ENCODE data around the gene RAE1. TPM values are rescaled to one million over a fixed set of nuclear protein-coding genes. Genes with fewer than 3 reads are reported as not detected.
"Not testable (repeated sequence)": the region's sequence is repeated elsewhere in the genome, so short reads cannot be mapped to it uniquely, and the experiment has no call there.

The RAE1 gene
- total RNA-seq, 1 experiment from 2014 or later: 53.1 TPM

- no peaks in the 10 kb centered on the region for H3K27me3 ChIP-seq (ENCODE audit: insufficient read depth, low read length)
- H3K23ac ChIP-seq (ENCODE audit: insufficient read length, low read depth, low read length): no peak overlapping the region
- no peak overlapping the region for H4K91ac ChIP-seq (ENCODE audit: insufficient read length, low read depth, low read length)
- H3K56ac ChIP-seq (ENCODE audit: insufficient read length, low read depth, low read length): no peak overlapping the region
- H3K27me3 Mint-ChIP-seq (ENCODE audit: low read depth): peaks cover 4% of the 10 kb centered on the region
- H3K4me3 Mint-ChIP-seq: peak overlapping the region; percentile 48 to 70; a peak in 4 of 5 replicates
- H3K9ac ChIP-seq (ENCODE audit: extremely low read depth, insufficient read length, low read length): no peak overlapping the region
- no peak overlapping the region for H2AK5ac ChIP-seq (ENCODE audit: insufficient read length, low read length)
- peaks cover 6% of the 10 kb centered on the region for H3K79me1 ChIP-seq (ENCODE audit: insufficient read depth, low read depth, low read length, poor library complexity, severe bottlenecking)
- no peak overlapping the region for H3K27ac ChIP-seq (ENCODE audit: insufficient read length, low read depth, low read length)
- H3K9me3 Mint-ChIP-seq: peaks cover 0 to 3% of the 10 kb centered on the region in 2 experiments; a peak in 1 of 5 replicates
- no peak overlapping the region for H2BK20ac ChIP-seq (ENCODE audit: low read depth, low read length, poor library complexity, severe bottlenecking)
- H3K79me2 ChIP-seq (ENCODE audit: insufficient read depth, low read length): peaks cover 20% of the 10 kb centered on the region; the same call in 1 of the 2 replicates
- H2BK5ac ChIP-seq (ENCODE audit: insufficient read length, low read length): no peak overlapping the region
- H2BK15ac ChIP-seq (ENCODE audit: low read depth, low read length): no peak overlapping the region
- peaks cover 5% of the 10 kb centered on the region for H3K23me2 ChIP-seq (ENCODE audit: insufficient read length, low read depth, low read length, poor library complexity, severe bottlenecking)
- H3K4me2 ChIP-seq (ENCODE audit: insufficient read depth, insufficient read length, low read length): no peak overlapping the region
- H3K9me3 ChIP-seq (ENCODE audit: control insufficient read depth, low read depth, low read length): no peaks in the 10 kb centered on the region
- H3K4me1 ChIP-seq (ENCODE audit: insufficient read depth, low read length): no peaks in the 10 kb centered on the region
- H3K4me1 Mint-ChIP-seq: peaks cover 8% of the 10 kb centered on the region in 2 experiments
- no peak overlapping the region for H3K18ac ChIP-seq (ENCODE audit: insufficient read length, low read depth, low read length)
- TF ChIP-seq CTCF (conservative IDR thresholded peaks at IDR 0.05): no peak
- no peak overlapping the region for H2AFZ ChIP-seq (ENCODE audit: low read length)
- H3K14ac ChIP-seq (ENCODE audit: insufficient read depth, low read length): no peak overlapping the region
- H2BK120ac ChIP-seq (ENCODE audit: low read depth, low read length, poor library complexity, severe bottlenecking): no peak overlapping the region
- H3K36me3 Mint-ChIP-seq (ENCODE audit: insufficient read depth in 1 of 3, low read depth in 3 of 3): peaks cover 12 to 32% (median 23%) of the 10 kb centered on the region in 3 experiments; a peak in 6 of 7 replicates
- no peaks in the 10 kb centered on the region for H4K20me1 ChIP-seq (ENCODE audit: control insufficient read depth, insufficient read depth, insufficient read length)
- no peak overlapping the region for H2BK12ac ChIP-seq (ENCODE audit: insufficient read length, low read depth, low read length)
- no peak overlapping the region for H3K27ac Mint-ChIP-seq
- WGBS (ENCODE audit: extremely low coverage, insufficient read length, low lambda C conversion rate): no CpG with 5 or more reads among the region's 16 CpGs
- no peak for DNase-seq
- no peak overlapping the region for H3K4ac ChIP-seq (ENCODE audit: low read depth, low read length)
- H4K5ac ChIP-seq (ENCODE audit: insufficient read length, low read depth, low read length): no peak overlapping the region
- no peak overlapping the region for H4K8ac ChIP-seq (replicated peaks; ENCODE audit: insufficient read length, low read depth, low read length)
- no peak overlapping the region for H3T11ph ChIP-seq (ENCODE audit: low read length)
These were observed 859 bp upstream of the RAE1 start for GRCh38 chr20:57350081-57350710.

- not testable (repeated sequence) for H3K4ac ChIP-seq (ENCODE audit: low read depth, low read length); H4K91ac ChIP-seq (ENCODE audit: insufficient read length, low read depth, low read length); H3K56ac ChIP-seq (ENCODE audit: insufficient read length, low read depth, low read length); H2AK5ac ChIP-seq (ENCODE audit: insufficient read length, low read length); H3T11ph ChIP-seq (ENCODE audit: low read length); H2BK15ac ChIP-seq (ENCODE audit: low read depth, low read length); H3K27ac Mint-ChIP-seq; H3K9ac ChIP-seq (ENCODE audit: extremely low read depth, insufficient read length, low read length); H2BK120ac ChIP-seq (ENCODE audit: low read depth, low read length, poor library complexity, severe bottlenecking); H2BK12ac ChIP-seq (ENCODE audit: insufficient read length, low read depth, low read length); H4K5ac ChIP-seq (ENCODE audit: insufficient read length, low read depth, low read length); H2BK5ac ChIP-seq (ENCODE audit: insufficient read length, low read length); DNase-seq; H3K9me3 Mint-ChIP-seq; H3K4me1 ChIP-seq (ENCODE audit: insufficient read depth, low read length); H3K27ac ChIP-seq (ENCODE audit: insufficient read length, low read depth, low read length); H2AFZ ChIP-seq (ENCODE audit: low read length); H4K20me1 ChIP-seq (ENCODE audit: control insufficient read depth, insufficient read depth, insufficient read length); H3K27me3 Mint-ChIP-seq (ENCODE audit: low read depth); H3K79me1 ChIP-seq (ENCODE audit: insufficient read depth, low read depth, low read length, poor library complexity, severe bottlenecking); H3K4me1 Mint-ChIP-seq; H3K18ac ChIP-seq (ENCODE audit: insufficient read length, low read depth, low read length); H3K23me2 ChIP-seq (ENCODE audit: insufficient read length, low read depth, low read length, poor library complexity, severe bottlenecking); H3K23ac ChIP-seq (ENCODE audit: insufficient read length, low read depth, low read length); H3K27me3 ChIP-seq (ENCODE audit: insufficient read depth, low read length); H4K8ac ChIP-seq (replicated peaks; ENCODE audit: insufficient read length, low read depth, low read length); H2BK20ac ChIP-seq (ENCODE audit: low read depth, low read length, poor library complexity, severe bottlenecking); H3K9me3 ChIP-seq (ENCODE audit: control insufficient read depth, low read depth, low read length)
- H3K4me3 Mint-ChIP-seq: peak overlapping the region; percentile 91 to 95
- H3K36me3 Mint-ChIP-seq (ENCODE audit: insufficient read depth in 1 of 3, low read depth in 3 of 3): peaks cover 14 to 32% (median 27%) of the 10 kb centered on the region in 3 experiments
- peaks cover 20% of the 10 kb centered on the region; the same call in 1 of the 2 replicates for H3K79me2 ChIP-seq (ENCODE audit: insufficient read depth, low read length)
- WGBS (ENCODE audit: extremely low coverage, insufficient read length, low lambda C conversion rate): no CpG with 5 or more reads among the region's 24 CpGs
- peak overlapping the region; percentile 89 for H3K4me2 ChIP-seq (ENCODE audit: insufficient read depth, insufficient read length, low read length)
- peak overlapping the region; percentile 79; the same call in 1 of the 2 replicates for H3K14ac ChIP-seq (ENCODE audit: insufficient read depth, low read length)
These were observed 371 bp upstream of the RAE1 start for GRCh38 chr20:57350726-57351041.
